Transverse colon (tissue), 4 donors: ENCODE measurements around the gene MYOM3. TPM values are rescaled to one million over a fixed set of nuclear protein-coding genes. Genes with fewer than 3 reads are reported as not detected.

Experiments used
- DNase-seq: peaks from one replicate; pipeline ENCODE4 v3.0.0-alpha.2; 2019
- H3K27ac ChIP-seq, 4 donors: fragments of 200-600 bp; sonication (generic); 2 replicates each; pipeline ENCODE4 v1.5.1; 2016 to 2018; ENCODE audit warnings: inconsistent platforms in 4 of 4
- H3K27me3 ChIP-seq: fragments of 200-600 bp; sonication (generic); 2 replicates; pipeline ENCODE4 v1.5.1; 2017; ENCODE audit warnings: inconsistent platforms
- H3K36me3 ChIP-seq, 4 donors: fragments of 200-600 bp; sonication (generic); 2 replicates each; pipeline ENCODE4 v1.5.1; 2017 to 2019; ENCODE audit warnings: inconsistent platforms in 4 of 4
- H3K4me1 ChIP-seq, 4 donors: fragments of 200-600 bp; sonication (generic); 2 replicates each; pipeline ENCODE4 v1.5.1; 2017 to 2020; ENCODE audit warnings: inconsistent platforms in 4 of 4
- H3K4me3 ChIP-seq, 4 donors: fragments of 200-600 bp; sonication (generic); 1 replicate in 1 of 4; 2 replicates in 3 of 4; pipeline versions ENCODE4 v1.5.1 to v1.6.1; 2017 to 2019; ENCODE audit warnings: inconsistent platforms in 4 of 4
- H3K9me3 ChIP-seq, 2 donors: fragments of 200-600 bp; sonication (generic); 2 replicates each; pipeline ENCODE4 v1.5.1; 2017 to 2019; ENCODE audit warnings: inconsistent platforms in 2 of 2
- EP300 ChIP-seq: sonication (generic); formaldehyde crosslinking; IDR thresholded peaks from one replicate; pipeline ENCODE4 v1.6.1; 2017; ENCODE audit warnings: antibody characterized with exemption, low read depth
- POLR2A ChIP-seq: fragments of 450-650 bp; IDR thresholded peaks from one replicate; pipeline ENCODE4 v1.6.1; 2016; ENCODE audit warnings: antibody characterized with exemption, mild to moderate bottlenecking, moderate library complexity
- POLR2AphosphoS5 ChIP-seq, 3 donors: sonication (generic); formaldehyde crosslinking; IDR thresholded peaks; one replicate each; pipeline ENCODE4 v1.6.1; 2016; ENCODE audit warnings: antibody characterized with exemption in 3 of 3
- WGBS, 2 donors: methylation state at CpG; one replicate each; pipeline ENCODE4 v1.1.5; 2018; ENCODE audit warnings: low coverage in 1 of 2; 5-methylcytosine and 5-hydroxymethylcytosine counted together
- in situ Hi-C, 4 donors: fragments of 200-750 bp; cut with MboI; loops; one replicate each; pipeline versions ENCODE4 v1.15.0 to v1.15.1; 2017; ENCODE audit warnings: low sequenced_read_pairs in 3 of 4, low pct_ligation_motif_present in 1 of 4, low pct_unique_long_range_greater_than_20kb in 1 of 4
- intact Hi-C: fragments of 100-400 bp; cut with DNase I; formaldehyde crosslinking; loops from one replicate; pipeline ENCODE4 v1.15.1; 2023; ENCODE audit warnings: low total_unique reads
- total RNA-seq, 4 donors: library from RNA; depleted of rRNA; stranded (reverse); fragments of >200 nt; gene quantifications; one replicate each; pipeline ENCODE4 v1.1.0, GENCODE V29; 2016
- TF ChIP-seq, protein P1 (sequence below), 5 experiments: fragments of 200-600 bp in 3 of 5; fragments of 450-650 bp in 2 of 5; sonication (generic) in 3 of 5; IDR thresholded peaks; 1 replicate in 2 of 5; 2 replicates in 3 of 5; pipeline ENCODE4 v1.5.1; 2016 to 2017; ENCODE audit warnings: antibody characterized with exemption in 5 of 5, inconsistent platforms in 3 of 5, mild to moderate bottlenecking in 2 of 5, moderate library complexity in 1 of 5

The MYOM3 gene
- total RNA-seq, 4 donors from 2014 or later = 0.60 to 7.5 (median 3.0) TPM

DNA sequence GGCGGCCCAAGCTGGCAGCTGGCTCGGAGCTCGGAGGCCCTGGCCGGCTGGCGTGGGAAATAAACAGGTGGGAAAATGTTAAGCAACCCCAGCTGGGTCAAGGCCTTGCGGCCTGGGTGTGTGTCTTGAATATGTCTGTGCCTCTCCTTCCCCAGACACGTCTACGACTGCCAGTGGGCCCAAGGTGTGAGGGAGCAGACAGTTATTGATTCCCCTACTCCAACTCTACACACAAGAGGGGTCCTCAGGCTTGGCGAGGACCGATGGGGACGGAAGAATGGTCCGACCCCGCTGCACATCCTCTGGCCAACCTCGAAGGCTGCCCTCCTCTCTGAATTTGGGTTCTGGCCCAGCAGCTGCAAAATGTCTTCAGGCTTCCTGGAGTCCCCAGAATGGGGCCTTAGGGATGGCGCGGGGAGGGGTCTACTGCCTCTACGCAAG lies 28.8 kb upstream of the MYOM3 start:
- 53 to 92% methylated on average over 3 to 17 of the region's 17 CpGs for WGBS, 2 donors
- no peak for DNase-seq
- TF ChIP-seq POLR2A (no peak), POLR2AphosphoS5 (IDR thresholded peaks at IDR 0.05) (no peak), EP300 (no peak)
- TF ChIP-seq, protein P1, sequence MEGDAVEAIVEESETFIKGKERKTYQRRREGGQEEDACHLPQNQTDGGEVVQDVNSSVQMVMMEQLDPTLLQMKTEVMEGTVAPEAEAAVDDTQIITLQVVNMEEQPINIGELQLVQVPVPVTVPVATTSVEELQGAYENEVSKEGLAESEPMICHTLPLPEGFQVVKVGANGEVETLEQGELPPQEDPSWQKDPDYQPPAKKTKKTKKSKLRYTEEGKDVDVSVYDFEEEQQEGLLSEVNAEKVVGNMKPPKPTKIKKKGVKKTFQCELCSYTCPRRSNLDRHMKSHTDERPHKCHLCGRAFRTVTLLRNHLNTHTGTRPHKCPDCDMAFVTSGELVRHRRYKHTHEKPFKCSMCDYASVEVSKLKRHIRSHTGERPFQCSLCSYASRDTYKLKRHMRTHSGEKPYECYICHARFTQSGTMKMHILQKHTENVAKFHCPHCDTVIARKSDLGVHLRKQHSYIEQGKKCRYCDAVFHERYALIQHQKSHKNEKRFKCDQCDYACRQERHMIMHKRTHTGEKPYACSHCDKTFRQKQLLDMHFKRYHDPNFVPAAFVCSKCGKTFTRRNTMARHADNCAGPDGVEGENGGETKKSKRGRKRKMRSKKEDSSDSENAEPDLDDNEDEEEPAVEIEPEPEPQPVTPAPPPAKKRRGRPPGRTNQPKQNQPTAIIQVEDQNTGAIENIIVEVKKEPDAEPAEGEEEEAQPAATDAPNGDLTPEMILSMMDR (IDR thresholded peaks at IDR 0.05) = no peak
- no peaks in the 10 kb centered on the region for H3K27me3 ChIP-seq
- no peak overlapping the region for H3K4me3 ChIP-seq
- no peaks in the 10 kb centered on the region for H3K36me3 ChIP-seq
- no peaks in the 10 kb centered on the region for H3K9me3 ChIP-seq
- no peak overlapping the region for H3K27ac ChIP-seq
- H3K4me1 ChIP-seq = peaks cover 0 to 12% (median 6%) of the 10 kb centered on the region in 4 donors
- in situ Hi-C loops (no loop called here), intact Hi-C loops (no loop called here)

DNA sequence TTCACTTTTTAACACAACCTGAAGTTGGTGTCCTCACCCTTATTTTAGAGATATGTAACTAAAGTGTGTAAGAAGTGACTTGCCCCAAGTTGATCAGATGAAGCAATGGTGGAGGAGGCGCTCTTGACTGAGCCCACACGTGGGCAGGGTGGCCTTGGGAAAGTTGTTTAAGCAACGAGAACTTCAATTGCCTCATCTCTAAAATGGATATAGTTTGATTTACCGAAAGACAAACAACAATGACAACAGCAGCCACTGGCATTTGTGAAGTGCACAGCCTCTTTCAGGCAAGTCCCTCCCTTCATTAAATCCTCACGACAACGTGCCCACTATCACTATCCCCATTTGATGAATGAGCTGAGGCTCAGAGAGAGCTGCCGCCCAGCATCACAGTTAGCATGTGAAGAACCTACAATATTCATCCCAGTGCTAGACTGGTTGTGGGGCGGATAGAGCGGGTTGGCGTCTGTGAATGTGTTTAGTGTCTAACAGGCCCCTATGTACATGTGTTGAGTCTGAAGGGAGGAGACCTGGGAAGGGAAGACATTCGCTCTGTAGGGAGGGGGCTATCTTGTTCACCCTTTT lies 28.0 kb upstream of the MYOM3 start:
- Histone ChIP-seq H3K4me3 (no peak overlapping the region), H3K9me3 (no peaks in the 10 kb centered on the region), H3K27ac (no peak overlapping the region), H3K27me3 (no peaks in the 10 kb centered on the region), H3K4me1 (peaks cover 0 to 12% (median 6%) of the 10 kb centered on the region in 4 donors), H3K36me3 (no peaks in the 10 kb centered on the region)
- in situ Hi-C loops (no loop called here), intact Hi-C loops (no loop called here)
- TF ChIP-seq, protein P1 (IDR thresholded peaks at IDR 0.05) = no peak
- TF ChIP-seq EP300 (no peak), POLR2A (no peak), POLR2AphosphoS5 (IDR thresholded peaks at IDR 0.05) (no peak)
- no peak for DNase-seq
- 87 to 89% methylated on average over 1 to 11 of the region's 11 CpGs for WGBS, 2 donors

DNA sequence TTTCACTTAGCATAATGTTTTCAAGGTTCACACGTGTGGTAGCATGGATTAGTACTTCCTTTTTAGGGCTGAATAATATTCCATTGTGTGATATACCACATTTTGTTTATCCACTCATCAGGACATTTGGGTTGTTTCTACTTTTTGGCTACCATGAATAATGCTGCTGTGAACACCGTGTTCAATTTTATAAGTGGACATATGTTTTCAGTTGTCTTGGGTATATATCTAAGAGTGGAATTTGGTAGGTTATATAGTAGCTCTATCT lies 27.2 kb upstream of the MYOM3 start:
- Histone ChIP-seq H3K27ac (no peak overlapping the region), H3K4me3 (no peak overlapping the region), H3K36me3 (no peaks in the 10 kb centered on the region), H3K27me3 (no peaks in the 10 kb centered on the region), H3K4me1 (peaks cover 0 to 12% (median 6%) of the 10 kb centered on the region in 4 donors), H3K9me3 (no peaks in the 10 kb centered on the region)
- 67% methylated on average over 2 of the region's 2 CpGs; no CpG with 5 or more reads in 1 of the 2 donors for WGBS, 2 donors
- in situ Hi-C loops (no loop called here), intact Hi-C loops (no loop called here)
- TF ChIP-seq, protein P1 (IDR thresholded peaks at IDR 0.05) = no peak
- TF ChIP-seq EP300 (no peak), POLR2A (no peak), POLR2AphosphoS5 (IDR thresholded peaks at IDR 0.05) (no peak)
- no peak for DNase-seq

DNA sequence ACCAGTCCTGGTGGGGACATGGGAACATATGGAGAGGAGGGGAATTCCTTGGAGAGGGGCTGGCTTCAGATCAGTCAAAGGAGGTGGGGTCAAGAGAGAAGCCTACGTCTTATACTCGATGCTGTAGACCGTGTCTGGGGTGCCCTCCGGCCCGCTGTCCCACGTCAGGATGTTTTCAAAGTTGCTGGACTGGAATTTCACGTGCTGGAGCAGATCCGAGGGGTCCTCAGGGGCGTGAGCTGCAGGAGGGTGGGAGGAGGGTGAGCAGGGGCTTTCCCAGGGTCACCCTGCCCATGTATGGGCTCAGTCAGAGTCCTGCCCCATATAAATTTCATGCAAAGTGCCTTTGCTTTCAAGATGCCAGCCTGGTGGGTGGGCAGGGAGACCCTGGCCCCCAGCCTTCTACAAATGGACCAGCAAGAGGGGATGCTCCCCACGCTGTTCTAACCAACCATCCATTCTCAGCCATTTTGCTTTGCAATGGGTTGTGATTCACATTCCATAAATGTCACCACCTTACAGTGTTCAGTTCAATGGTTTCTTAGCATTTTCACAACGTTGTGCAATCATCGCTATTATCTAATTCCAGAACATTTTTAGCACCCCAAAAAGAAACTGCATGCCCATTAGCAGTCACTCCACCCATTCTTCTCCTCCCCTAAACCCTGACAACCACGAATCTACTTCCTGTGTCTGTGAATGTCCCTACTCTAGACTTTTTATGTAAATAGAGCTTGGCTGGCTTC lies 26.7 kb upstream of the MYOM3 start:
- 67 to 81% methylated on average over 4 to 13 of the region's 13 CpGs for WGBS, 2 donors
- H3K27ac ChIP-seq = no peak overlapping the region
- no peaks in the 10 kb centered on the region for H3K36me3 ChIP-seq
- in situ Hi-C loops = no loop called here
- DNase-seq = no peak
- no peaks in the 10 kb centered on the region for H3K27me3 ChIP-seq
- H3K9me3 ChIP-seq = no peaks in the 10 kb centered on the region
- H3K4me1 ChIP-seq = peaks cover 0 to 8% (median 4%) of the 10 kb centered on the region in 4 donors
- TF ChIP-seq POLR2AphosphoS5 (IDR thresholded peaks at IDR 0.05) (no peak), EP300 (no peak)
- TF ChIP-seq, protein P1 (IDR thresholded peaks at IDR 0.05) = no peak
- H3K4me3 ChIP-seq = no peak overlapping the region
- intact Hi-C loops = no loop called here
